ENCODE data around the gene ARFGEF3.

The ARFGEF3 gene

GRCh38 chr6:138289739-138290138 is 128.0 kb downstream of the ARFGEF3 start:
- TF ChIP-seq FOXP2 (optimal IDR thresholded peaks at IDR 0.05; ENCODE audit: borderline replicate concordance, extremely low read depth, extremely low read length, insufficient read depth) (no peak), TAF1 (IDR thresholded peaks at IDR 0.05; ENCODE audit: borderline replicate concordance, insufficient read depth, low read length) (no peak), SIN3A (IDR thresholded peaks at IDR 0.05; ENCODE audit: borderline replicate concordance, insufficient read depth, low read length) (no peak), POLR2AphosphoS5 (IDR thresholded peaks at IDR 0.05; ENCODE audit: low read depth, low read length) (no peak), REST (IDR thresholded peaks at IDR 0.05; ENCODE audit: insufficient read depth in 1 of 2, low read depth in 2 of 2, low read length in 2 of 2) (no peak)

- TF ChIP-seq REST (IDR thresholded peaks at IDR 0.05; ENCODE audit: insufficient read depth in 1 of 2, low read depth in 2 of 2, low read length in 2 of 2) = no peak
- TF ChIP-seq FOXP2 (optimal IDR thresholded peaks at IDR 0.05; ENCODE audit: borderline replicate concordance, extremely low read depth, extremely low read length, insufficient read depth) = no peak
- no peak for TF ChIP-seq POLR2AphosphoS5 (IDR thresholded peaks at IDR 0.05; ENCODE audit: low read depth, low read length)
- no peak for TF ChIP-seq TAF1 (IDR thresholded peaks at IDR 0.05; ENCODE audit: borderline replicate concordance, insufficient read depth, low read length)
- no peak for TF ChIP-seq SIN3A (IDR thresholded peaks at IDR 0.05; ENCODE audit: borderline replicate concordance, insufficient read depth, low read length)
Measured at GRCh38 chr6:138290423-138290962, 128.8 kb downstream of the ARFGEF3 start.

- TF ChIP-seq REST (IDR thresholded peaks at IDR 0.05; ENCODE audit: insufficient read depth in 1 of 2, low read depth in 2 of 2, low read length in 2 of 2) = no peak
- TF ChIP-seq TAF1 (IDR thresholded peaks at IDR 0.05; ENCODE audit: borderline replicate concordance, insufficient read depth, low read length) = no peak
- no peak for TF ChIP-seq POLR2AphosphoS5 (IDR thresholded peaks at IDR 0.05; ENCODE audit: low read depth, low read length)
- no peak for TF ChIP-seq SIN3A (IDR thresholded peaks at IDR 0.05; ENCODE audit: borderline replicate concordance, insufficient read depth, low read length)
- TF ChIP-seq FOXP2 (optimal IDR thresholded peaks at IDR 0.05; ENCODE audit: borderline replicate concordance, extremely low read depth, extremely low read length, insufficient read depth) = no peak
Measured at GRCh38 chr6:138291036-138291848, 129.5 kb downstream of the ARFGEF3 start.

- TF ChIP-seq REST (IDR thresholded peaks at IDR 0.05; ENCODE audit: insufficient read depth in 1 of 2, low read depth in 2 of 2, low read length in 2 of 2) (no peak), TAF1 (IDR thresholded peaks at IDR 0.05; ENCODE audit: borderline replicate concordance, insufficient read depth, low read length) (no peak), POLR2AphosphoS5 (IDR thresholded peaks at IDR 0.05; ENCODE audit: low read depth, low read length) (no peak), SIN3A (IDR thresholded peaks at IDR 0.05; ENCODE audit: borderline replicate concordance, insufficient read depth, low read length) (no peak), FOXP2 (optimal IDR thresholded peaks at IDR 0.05; ENCODE audit: borderline replicate concordance, extremely low read depth, extremely low read length, insufficient read depth) (no peak)
Measured at GRCh38 chr6:138291849-138292181, 130.1 kb downstream of the ARFGEF3 start.
